ENCODE results near the gene SRBD1.
A peak's percentile ranks its signal among the peaks of the same experiment; 100 is the strongest.

SRBD1 gene

DNA sequence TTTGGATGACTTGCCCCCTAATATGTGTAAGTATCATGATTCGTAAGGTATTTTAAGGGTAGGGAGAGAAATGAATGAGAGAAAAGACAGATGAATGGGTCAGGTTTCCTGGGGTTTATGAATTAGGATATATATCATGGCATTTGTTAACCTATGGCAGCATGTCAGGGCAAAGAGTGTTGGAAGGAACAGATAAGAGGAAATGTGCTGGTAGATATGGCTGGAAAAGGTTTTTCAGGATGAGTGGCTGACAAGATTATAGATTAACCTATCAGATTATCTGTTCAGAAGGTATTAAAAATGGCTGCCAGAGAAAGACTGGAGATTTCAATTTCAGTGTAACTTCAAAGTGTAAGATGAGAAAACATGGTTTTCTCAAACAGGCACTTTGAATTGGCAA, 67.8 kb downstream of the SRBD1 start:
- no peak for DNase-seq

DNA sequence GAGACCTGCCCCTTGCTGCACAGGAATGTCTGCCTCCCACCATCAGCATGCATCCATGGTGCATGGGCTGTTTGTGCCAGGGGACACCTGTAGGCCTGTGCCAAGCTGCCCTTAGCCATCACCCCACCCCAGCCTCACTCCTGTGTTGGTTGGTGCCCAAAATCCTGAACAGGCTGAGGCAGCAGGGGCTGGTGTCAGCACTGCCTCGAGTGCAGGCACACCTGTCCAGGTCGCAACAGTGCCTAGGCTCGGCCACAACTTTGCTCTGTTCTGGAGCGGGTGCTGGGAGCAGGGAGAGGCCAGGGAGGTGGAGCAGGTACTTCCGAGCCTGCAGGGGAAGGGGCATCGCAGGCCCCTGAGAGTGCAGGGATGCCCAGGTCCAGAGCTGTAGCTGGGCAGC, 69.1 kb downstream of the SRBD1 start:
- no peak for DNase-seq

DNA sequence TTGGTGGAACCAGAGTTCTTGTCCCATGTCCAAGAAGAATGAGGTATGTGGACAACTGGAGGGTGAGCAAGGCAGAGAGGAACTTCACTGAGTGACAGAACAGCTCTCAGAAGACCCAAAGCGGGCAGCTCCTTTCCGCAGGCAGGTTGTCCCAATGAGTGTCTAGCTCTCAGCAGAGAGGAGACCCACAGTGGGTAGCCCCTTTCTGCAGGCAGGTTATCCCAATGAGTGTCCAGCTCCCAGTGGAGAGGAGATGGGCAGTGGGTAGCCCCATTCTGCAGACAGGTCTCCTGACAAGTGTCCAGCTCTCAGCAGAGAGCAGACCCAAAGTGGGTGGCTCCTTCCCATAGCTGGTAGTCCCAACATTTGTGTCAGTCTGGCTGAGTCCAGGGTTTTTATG, 69.6 kb downstream of the SRBD1 start:
- no peak for DNase-seq

DNA sequence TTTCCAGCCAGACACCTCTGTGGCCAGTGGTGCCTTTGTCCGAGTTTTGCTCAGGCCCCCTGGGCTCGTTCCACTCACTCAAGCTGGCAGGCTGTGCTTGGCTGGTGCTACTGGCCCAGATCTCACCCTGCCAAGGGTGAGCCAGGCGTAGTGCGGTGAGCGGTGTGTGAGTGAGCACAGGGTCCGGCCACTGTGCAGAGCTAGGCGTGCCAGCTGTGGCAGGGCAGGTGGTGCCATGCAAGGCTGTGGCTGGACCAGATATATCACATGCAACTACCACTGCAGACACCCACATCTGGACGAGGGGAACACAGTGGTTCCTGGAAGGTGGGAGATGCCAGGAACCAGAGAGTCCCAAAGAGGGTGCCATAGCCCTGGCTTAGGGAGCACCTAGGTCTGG, 70.1 kb downstream of the SRBD1 start:
- no peak for DNase-seq

DNA sequence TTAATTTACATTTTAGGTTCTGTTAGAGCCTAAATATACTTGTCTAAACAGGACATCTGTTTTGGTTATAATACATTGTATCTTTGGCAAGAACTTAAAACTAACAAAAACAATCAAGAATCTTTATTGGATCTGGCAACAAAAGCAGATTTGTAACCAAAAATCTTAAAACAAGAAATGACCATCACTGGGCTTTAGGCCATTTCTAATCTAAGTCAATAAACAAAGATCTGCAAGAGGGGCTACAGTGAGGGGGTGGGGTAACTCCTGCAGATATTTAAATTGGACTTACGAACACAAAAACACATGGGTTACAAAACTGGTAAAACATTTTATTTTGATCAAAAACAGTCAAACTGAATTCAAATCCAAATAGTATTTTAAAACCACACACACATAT, 77.3 kb downstream of the SRBD1 start:
- DNase-seq, result no peak

DNA sequence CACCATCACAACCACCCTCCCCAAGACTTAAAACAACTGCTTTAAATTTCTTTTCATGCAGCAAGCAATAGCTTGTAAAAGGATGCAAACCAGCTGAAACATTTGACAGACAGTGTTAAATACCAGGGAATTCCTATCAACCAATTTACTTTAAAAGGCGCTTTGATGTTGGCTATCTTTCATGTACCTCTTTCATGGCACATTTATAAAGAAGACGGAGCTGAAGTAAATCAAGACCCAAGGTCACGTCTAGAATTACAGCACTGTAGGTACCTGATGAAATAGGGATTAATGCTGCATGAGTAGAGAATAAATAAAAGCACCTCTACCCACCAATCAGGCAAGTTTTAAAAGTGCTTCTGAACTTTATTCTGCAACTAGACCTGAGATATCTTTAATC, 78.9 kb downstream of the SRBD1 start:
- DNase-seq, result no peak

DNA sequence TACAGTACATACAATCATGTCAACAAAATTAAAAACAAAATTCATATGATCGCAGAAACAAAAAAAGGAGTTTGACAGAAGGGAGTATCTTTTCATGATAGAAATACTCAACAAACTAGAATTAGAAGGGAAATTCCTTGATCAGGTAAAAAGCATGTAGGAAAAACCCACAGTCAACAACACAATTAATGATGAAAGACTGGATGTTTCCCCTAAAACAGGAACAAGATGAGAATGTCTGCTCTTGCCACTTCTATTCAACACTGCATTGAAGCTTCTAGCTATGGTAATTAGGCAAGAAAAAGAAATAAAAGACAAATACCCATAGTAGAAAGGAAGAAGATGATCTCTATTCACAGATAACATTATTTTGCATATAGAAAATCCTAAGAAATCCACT, 87.1 kb downstream of the SRBD1 start:
- no peak for DNase-seq

DNA sequence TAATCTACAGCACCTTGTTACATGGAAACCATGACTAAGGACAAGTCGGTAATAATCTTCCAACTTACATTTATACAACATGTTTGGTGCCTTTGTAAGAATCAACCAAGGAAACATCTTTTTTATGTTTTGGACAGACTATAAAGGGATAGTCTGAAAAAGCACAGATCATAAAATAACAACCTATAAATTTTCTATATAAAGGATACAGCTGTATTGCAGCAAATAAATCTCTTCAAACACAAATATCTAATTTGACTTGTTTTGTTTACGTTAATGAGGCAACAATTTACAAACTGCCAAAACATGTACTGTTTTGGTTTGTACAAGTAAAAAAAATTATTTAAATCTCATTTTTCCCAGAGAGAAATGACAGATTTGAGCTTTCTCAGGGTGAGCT, 92.5 kb downstream of the SRBD1 start:
- no peak for DNase-seq

DNA sequence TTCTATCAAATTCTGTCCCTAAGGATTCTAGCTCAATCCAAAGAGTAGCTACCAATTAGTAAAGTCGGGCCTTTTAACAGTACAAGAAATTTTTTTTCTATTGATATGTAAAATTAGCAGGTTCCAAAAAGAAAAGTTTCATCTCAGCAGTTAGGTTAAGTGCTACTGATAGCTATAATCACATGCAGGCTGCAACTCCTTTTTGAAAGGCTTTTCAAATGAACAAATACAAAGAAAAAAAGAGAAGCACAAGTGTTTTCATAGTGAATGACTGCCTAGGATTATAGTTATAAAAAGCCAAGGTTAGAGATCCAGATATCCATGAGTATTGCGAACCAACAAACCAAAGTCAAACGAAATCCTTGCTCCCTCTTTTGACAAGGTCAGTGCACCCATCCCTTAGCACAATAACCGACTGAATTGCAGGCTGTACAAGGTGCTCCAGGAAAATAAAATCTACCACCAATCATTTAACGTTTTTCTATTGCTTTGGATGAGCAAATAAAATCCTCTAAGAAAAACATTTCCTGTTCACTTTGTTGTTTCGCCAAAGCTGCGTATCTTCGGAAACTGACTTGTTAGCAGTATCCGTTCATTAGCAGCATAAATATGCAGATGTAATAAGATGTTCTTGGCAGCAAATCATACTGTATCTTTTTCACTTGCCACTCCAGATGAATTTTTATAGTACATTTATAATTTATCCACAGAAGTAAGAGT, 100.2 kb downstream of the SRBD1 start:
- no peak for DNase-seq

DNA sequence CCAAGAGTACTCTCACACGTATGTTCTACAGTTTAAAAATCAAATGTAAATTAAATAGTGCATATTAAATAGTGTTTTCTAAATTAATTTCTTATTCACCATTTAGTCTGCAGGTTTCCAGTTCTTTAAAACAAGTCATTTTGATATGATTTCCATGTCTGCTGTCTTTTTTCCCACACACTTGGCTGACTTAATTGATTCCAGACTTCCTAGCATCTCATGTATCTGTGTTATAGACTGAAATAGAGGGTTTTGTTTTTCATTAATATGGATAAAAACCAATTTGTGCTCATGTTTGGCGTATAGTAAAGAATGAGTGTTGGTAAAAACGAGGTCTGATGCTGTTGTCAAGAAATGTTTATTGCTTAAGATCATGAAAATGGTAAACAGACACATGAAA, 104.3 kb downstream of the SRBD1 start:
- no peak for DNase-seq

DNA sequence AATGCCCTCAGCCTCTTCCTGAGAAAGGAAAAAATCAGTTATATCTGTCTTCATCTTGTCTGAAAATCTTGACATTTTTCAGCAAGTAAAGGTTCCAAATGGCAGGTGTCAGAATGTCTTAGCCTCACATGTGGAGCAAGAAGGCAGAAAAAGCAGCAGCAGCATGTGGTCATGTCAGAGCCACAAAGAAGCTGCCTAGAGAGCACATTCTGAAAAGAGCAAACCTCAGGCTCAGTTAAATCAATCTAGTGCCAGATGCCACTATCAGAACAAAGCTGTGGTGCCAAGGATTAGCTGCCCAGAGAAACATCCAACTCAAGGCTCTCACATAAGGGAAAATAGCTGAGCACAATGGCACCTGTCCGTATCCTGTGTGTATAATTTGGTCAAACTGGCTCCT, 105.9 kb downstream of the SRBD1 start:
- DNase-seq, result no peak

DNA sequence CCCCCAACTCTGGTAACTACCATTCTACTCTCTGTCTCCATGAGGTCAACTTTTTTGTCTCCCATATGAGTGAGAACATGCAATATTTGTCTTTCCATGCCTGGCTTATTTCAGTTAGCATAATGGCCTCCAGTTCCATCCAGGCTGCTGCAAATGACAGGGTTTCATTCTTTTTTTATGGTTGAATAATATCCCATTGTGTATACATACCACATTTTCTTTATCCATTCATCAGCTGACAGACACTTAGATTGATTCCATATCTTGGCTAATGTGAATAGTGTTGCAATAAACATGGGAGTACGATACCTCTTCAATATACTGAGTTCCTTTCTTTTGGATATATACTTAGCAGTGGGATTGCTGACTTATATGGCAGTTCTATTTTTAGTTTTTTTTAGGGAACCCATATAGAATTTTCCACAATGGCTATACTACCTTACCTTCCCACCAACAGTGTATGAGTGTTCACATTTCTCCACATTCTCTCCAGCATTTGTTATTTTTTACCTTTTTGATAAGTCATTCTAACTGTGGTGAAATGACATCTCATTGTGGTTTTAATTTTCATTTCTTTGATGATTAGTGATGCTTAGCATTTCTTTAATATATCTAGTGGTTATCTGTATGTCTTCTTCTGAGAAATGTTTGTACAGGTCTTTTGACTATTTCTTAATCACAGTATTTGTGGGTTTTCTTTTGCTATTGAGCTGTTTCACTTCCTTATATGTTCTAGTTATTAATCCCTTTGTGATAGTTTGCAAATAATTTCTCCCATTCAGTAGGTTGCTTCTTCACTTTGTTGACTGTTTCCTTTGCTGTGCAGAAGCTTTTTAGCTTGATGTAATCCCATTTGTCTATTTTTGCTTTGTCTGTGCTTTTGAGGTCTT, 112.2 kb downstream of the SRBD1 start:
- DNase-seq, result no peak

DNA sequence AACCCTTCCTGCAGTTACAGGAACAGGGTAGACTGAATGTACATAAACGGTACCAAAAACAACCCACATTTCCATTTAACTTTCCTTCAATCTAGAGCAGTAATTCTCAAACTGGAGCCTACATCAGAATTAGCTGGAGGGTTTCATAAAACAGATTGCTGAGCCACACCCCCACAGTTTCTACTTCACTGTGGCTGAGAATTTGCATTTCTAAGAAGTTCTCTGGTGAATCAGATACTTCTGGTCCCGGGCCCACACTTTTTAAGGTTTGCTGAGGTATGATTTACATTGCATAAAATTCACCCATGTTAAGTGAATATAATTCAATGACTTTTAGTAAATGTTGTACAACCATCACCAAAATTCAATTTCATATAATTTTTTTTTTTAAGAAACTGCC, 113.7 kb downstream of the SRBD1 start:
- peak; percentile 30 for DNase-seq

DNA sequence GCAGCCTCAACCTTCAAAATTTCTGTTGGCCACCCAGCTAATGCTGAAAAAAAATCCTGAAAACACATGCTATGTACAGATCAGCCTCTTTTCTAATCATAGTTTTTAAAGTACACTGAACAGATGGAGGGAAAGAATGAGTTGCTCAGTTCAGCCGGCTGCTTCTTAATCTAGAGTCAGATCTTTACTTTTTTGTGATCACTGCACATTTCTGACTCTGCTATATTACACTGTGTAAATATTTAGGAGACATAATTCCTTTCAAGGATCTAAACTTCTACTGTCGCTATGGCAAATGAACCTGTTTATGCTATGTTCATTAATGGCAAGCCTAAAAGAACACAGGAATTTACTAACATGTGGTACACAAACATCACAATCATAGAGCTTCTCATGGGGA, 114.2 kb downstream of the SRBD1 start:
- no peak for DNase-seq

DNA sequence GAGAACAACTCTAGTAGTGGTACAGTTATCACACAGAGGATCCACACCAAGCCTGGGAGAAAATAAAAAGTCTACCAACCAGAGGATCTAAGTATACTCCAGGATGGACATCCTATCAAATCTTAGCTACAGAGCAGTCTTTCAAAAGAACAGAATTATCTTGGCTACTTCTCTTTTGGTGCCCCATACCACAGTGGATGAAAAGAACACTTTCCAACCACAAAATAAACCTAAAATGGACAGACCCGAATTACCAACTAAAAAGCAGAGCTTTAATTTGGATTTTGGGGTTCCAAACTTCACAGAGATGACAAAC, 116.1 kb downstream of the SRBD1 start:
- DNase-seq, result no peak

DNA sequence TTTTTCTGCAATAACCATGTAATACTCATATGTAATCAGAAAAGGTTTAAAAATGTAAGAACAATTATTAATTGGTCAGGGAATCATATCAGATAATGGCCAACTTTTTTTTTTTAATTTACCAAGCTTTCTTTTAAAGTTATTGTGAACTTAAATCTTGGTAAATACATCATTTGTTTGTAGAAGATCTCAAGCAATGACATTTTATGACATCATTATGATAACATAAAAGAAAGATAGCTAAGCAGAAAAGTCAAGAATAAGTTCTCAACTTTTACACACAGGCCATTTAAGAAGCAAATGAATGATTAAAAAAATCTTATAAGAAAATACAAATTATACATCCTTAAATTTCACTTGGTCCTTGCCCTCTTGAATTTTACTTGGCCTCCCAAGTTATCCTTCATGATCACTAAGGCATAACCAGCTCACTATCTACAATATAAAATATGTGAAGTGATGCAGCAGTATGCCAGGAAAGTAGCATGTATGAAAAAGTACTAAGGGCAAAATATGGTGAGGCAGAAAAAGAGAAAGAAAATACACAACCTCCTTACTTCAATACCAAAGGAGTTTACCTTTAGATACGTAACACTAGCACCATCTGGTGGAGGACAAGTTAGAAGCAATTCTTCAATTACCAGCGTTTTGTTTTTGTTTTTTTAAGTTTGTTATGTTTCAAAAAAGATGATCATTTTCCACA, 116.6 kb downstream of the SRBD1 start:
- no peak for DNase-seq

DNA sequence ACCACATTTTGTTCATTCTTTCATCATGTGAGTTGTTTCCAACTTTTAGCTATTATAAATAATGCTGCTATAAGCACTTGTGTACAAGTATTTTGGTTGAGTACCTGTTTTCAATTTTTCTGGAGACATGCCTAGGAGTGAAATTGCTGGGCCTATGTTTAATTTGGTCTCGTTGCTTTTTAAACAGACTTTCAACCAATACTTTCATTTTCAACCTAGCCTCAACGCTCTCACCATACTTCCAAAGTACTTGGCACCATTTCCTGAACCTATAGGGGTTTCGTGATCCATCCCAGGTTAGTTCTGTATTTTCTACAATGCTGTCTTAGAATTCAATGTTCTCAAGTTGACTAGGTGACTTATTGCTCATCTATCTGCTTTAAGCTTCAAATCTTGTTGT, 126.1 kb downstream of the SRBD1 start:
- DNase-seq, result no peak

DNA sequence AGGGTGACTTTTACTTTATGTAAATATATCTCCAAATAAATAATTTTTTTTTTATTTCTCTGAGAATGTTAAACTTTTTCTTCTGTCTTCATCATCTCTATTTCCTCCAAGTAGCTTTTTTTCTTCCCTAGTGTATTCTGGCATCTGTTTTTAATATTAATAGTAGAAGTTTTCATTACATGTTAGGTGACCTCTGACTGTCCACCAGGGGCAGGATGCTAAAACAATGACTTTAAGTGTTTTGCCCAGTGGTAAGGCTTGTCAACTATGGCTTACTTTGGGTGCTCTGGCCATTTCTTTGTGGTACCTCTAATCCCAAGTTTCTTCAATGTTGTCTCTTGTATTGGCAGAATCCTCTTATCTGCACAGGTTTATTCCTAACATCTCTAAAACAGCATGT, 127.1 kb downstream of the SRBD1 start:
- DNase-seq, result no peak

DNA sequence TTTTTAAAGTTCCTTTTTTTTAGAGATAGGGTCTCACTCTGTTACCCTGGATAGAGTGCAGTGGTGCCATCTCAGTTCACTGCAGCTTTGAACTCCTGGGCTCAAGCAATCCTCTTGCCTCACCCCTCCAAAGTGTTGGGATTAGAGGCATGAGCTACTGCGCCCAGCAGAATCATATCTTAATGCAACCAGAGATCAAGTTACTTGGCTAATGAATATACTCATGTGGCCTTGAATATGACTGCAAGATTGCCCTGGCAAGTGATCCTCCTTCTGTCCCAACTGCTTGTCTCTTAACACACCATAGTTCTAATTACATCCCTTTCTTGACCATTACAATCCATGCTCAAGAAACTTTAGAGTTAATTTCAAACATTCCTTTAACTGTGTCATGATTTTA, 133.5 kb downstream of the SRBD1 start:
- no peak for DNase-seq

DNA sequence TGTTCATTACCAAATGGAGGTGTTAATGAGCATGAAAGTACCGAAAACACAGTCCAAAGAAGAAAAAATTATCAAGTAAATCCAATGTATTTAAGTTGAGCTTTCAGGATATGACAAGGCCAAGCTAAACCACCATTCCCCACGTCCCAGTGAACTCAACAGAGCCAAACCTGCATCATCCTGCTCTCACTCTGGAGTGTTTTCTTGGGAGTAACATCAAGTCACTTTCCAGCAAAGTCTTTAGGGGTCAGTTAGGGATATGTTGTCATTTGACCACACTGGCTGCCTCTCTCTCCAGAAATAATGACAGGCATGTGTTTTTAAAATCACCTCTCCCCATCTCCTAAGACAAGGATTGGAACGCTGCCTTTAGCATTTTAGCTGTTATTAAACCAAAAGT, 140.5 kb downstream of the SRBD1 start:
- no peak for DNase-seq

DNA sequence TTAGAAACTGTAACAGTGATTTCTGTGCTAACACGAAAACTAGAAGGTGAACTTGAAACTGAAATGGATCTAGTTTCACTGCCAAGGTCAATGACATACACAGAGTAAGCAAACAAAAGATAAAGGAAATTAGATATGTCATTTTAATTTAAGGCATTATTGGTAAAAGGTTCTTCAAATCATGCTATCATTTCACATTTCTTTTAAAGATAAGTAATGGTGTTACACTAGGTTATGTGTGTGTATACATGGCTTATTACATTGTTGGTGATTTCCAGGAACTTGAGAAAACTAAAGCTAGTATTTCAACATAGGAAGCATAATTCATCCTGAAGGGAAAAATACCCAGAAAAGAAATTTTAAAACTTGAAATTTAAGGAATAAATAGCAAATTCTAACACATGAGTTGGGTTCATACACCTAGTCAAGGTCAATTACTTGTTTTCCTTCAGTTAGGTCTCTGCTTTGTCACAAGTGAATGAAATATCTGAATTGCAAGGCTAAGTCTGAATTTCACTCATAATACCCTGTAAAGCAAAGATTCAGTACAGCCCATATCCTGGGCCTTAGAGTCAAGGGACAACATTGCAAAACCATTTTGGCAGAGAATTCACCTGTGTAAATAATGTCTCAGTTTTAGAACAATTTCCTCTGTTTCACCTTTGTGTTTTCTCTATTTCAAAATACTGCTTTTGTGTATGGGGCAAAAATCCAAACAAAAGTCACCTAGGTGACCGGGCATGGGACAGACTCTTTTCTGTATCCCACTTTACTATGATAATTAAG, 141.6 kb downstream of the SRBD1 start:
- DNase-seq, result no peak

DNA sequence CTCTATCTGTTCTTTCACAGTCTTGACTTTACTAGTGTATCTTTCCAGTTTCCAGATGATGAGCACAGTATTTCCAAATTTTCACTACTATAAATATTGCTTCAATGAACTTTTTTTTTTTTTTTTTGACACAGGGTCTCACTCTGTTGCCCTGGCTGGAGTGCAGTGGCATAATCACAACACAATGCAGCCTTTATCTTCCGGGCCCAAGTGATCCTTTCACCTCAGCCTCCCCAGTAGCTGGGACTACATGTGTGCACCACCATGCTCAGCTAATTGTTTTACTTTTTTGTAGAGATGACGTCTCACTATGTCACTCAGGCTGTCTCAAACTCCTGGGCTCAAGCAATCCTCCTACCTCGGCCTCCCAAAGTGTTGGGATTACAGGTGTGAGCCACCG, 142.8 kb downstream of the SRBD1 start:
- DNase-seq, result no peak

DNA sequence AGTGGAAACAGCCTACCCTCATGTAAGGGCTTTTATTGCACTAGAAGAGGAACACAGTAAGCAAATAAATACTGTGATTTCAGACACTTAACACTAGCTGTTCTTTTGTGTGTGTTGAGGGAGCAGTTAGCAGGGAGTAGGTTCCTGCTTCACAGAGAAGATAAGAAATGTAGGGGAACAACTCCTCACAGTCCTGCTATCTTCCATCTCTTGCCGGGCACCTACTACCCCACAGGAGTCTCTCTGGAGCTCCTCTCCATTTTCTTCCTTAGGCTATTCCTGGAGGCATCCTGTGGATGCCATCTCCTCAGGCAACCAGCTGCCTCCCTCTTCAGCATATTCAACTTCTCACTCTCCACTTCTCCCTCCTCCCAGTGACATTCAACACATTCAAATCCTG, 145.0 kb downstream of the SRBD1 start:
- no peak for DNase-seq
